ENCODE data around the gene UPB1.

- TF ChIP-seq CTCF (IDR thresholded peaks at IDR 0.05) (no peak), POLR2A (IDR thresholded peaks at IDR 0.05) (no peak)
Observed at GRCh38 chr22:24535348-24535747, 40.2 kb downstream of the UPB1 start.
